Measurements from ENCODE around the gene CYTL1. TPM values are rescaled to one million over a fixed set of nuclear protein-coding genes. Genes with fewer than 3 reads are reported as not detected.

CYTL1 gene
- total and polyA plus RNA-seq, 2 of the 13 experiments (the other 11 are each of a cell fraction or from before 2014, with no cell fraction given) = not detected

DNA sequence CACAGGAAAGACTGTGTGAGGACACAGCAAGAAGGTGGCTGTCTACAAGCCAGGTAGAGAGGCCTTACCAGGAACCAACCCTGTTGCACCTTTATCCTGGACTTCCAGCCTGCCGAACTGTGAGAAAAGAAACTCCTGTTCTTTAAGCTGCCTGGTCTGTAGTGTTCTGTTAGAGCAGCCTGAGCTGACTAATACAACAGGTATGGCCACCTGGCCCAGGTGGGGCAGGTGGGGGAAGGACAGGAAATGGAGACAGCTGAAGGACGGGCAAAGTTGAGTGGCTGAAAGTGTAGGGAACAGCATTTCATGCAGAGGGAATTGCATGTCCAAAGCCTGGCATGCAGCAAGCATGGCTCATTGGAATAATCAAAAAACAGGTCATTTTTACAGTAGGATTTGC lies 35.1 kb downstream of the CYTL1 start (continued):
- TF ChIP-seq, protein P1, sequence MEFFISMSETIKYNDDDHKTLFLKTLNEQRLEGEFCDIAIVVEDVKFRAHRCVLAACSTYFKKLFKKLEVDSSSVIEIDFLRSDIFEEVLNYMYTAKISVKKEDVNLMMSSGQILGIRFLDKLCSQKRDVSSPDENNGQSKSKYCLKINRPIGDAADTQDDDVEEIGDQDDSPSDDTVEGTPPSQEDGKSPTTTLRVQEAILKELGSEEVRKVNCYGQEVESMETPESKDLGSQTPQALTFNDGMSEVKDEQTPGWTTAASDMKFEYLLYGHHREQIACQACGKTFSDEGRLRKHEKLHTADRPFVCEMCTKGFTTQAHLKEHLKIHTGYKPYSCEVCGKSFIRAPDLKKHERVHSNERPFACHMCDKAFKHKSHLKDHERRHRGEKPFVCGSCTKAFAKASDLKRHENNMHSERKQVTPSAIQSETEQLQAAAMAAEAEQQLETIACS (CRISPR knock-in tag; IDR thresholded peaks at IDR 0.05) = no peak
- TF ChIP-seq, protein P2, sequence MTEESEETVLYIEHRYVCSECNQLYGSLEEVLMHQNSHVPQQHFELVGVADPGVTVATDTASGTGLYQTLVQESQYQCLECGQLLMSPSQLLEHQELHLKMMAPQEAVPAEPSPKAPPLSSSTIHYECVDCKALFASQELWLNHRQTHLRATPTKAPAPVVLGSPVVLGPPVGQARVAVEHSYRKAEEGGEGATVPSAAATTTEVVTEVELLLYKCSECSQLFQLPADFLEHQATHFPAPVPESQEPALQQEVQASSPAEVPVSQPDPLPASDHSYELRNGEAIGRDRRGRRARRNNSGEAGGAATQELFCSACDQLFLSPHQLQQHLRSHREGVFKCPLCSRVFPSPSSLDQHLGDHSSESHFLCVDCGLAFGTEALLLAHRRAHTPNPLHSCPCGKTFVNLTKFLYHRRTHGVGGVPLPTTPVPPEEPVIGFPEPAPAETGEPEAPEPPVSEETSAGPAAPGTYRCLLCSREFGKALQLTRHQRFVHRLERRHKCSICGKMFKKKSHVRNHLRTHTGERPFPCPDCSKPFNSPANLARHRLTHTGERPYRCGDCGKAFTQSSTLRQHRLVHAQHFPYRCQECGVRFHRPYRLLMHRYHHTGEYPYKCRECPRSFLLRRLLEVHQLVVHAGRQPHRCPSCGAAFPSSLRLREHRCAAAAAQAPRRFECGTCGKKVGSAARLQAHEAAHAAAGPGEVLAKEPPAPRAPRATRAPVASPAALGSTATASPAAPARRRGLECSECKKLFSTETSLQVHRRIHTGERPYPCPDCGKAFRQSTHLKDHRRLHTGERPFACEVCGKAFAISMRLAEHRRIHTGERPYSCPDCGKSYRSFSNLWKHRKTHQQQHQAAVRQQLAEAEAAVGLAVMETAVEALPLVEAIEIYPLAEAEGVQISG (CRISPR knock-in tag; IDR thresholded peaks at IDR 0.05) = no peak
- no peak for TF ChIP-seq STAG1 (CRISPR knock-in tag; IDR thresholded peaks at IDR 0.05)
- TF ChIP-seq ZNF543 (CRISPR knock-in tag; IDR thresholded peaks at IDR 0.05) = no peak
- no peak for TF ChIP-seq TGIF2 (CRISPR knock-in tag; IDR thresholded peaks at IDR 0.05)
- TF ChIP-seq ZNF777 (CRISPR knock-in tag; IDR thresholded peaks at IDR 0.05) = no peak
- TF ChIP-seq TBP (CRISPR knock-in tag; IDR thresholded peaks at IDR 0.05) = no peak
- TF ChIP-seq, protein P3, sequence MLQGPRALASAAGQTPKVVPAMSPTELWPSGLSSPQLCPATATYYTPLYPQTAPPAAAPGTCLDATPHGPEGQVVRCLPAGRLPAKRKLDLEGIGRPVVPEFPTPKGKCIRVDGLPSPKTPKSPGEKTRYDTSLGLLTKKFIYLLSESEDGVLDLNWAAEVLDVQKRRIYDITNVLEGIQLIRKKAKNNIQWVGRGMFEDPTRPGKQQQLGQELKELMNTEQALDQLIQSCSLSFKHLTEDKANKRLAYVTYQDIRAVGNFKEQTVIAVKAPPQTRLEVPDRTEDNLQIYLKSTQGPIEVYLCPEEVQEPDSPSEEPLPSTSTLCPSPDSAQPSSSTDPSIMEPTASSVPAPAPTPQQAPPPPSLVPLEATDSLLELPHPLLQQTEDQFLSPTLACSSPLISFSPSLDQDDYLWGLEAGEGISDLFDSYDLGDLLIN (CRISPR knock-in tag; IDR thresholded peaks at IDR 0.05; ENCODE audit: borderline replicate concordance) = no peak
- TF ChIP-seq ZFX (CRISPR knock-in tag; IDR thresholded peaks at IDR 0.05; ENCODE audit: low read depth) = no peak
- TF ChIP-seq, protein P4, sequence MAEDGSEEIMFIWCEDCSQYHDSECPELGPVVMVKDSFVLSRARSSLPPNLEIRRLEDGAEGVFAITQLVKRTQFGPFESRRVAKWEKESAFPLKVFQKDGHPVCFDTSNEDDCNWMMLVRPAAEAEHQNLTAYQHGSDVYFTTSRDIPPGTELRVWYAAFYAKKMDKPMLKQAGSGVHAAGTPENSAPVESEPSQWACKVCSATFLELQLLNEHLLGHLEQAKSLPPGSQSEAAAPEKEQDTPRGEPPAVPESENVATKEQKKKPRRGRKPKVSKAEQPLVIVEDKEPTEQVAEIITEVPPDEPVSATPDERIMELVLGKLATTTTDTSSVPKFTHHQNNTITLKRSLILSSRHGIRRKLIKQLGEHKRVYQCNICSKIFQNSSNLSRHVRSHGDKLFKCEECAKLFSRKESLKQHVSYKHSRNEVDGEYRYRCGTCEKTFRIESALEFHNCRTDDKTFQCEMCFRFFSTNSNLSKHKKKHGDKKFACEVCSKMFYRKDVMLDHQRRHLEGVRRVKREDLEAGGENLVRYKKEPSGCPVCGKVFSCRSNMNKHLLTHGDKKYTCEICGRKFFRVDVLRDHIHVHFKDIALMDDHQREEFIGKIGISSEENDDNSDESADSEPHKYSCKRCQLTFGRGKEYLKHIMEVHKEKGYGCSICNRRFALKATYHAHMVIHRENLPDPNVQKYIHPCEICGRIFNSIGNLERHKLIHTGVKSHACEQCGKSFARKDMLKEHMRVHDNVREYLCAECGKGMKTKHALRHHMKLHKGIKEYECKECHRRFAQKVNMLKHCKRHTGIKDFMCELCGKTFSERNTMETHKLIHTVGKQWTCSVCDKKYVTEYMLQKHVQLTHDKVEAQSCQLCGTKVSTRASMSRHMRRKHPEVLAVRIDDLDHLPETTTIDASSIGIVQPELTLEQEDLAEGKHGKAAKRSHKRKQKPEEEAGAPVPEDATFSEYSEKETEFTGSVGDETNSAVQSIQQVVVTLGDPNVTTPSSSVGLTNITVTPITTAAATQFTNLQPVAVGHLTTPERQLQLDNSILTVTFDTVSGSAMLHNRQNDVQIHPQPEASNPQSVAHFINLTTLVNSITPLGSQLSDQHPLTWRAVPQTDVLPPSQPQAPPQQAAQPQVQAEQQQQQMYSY (CRISPR knock-in tag; IDR thresholded peaks at IDR 0.05) = no peak
- TF ChIP-seq, protein P5, sequence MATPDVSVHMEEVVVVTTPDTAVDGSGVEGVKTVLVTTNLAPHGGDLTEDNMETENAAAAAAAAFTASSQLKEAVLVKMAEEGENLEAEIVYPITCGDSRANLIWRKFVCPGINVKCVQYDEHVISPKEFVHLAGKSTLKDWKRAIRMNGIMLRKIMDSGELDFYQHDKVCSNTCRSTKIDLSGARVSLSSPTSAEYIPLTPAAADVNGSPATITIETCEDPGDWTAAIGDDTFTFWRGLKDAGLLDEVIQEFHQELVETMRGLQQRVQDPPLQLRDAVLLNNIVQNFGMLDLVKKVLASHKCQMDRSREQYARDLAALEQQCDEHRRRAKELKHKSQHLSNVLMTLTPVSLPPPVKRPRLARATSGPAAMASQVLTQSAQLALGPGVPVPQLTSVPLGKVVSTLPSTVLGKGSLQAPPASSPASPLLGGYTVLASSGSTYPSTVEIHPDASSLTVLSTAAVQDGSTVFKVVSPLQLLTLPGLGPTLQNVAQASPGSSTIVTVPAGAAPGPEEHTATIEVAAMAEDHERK (CRISPR knock-in tag; IDR thresholded peaks at IDR 0.05; ENCODE audit: low read depth) = no peak
- TF ChIP-seq, protein P6, sequence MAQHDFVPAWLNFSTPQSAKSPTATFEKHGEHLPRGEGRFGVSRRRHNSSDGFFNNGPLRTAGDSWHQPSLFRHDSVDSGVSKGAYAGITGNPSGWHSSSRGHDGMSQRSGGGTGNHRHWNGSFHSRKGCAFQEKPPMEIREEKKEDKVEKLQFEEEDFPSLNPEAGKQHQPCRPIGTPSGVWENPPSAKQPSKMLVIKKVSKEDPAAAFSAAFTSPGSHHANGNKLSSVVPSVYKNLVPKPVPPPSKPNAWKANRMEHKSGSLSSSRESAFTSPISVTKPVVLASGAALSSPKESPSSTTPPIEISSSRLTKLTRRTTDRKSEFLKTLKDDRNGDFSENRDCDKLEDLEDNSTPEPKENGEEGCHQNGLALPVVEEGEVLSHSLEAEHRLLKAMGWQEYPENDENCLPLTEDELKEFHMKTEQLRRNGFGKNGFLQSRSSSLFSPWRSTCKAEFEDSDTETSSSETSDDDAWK (CRISPR knock-in tag; IDR thresholded peaks at IDR 0.05) = no peak
- no peak for TF ChIP-seq FOSL1 (CRISPR knock-in tag; IDR thresholded peaks at IDR 0.05; ENCODE audit: borderline replicate concordance)
